ENCODE data around the gene RPS15. TPM values are rescaled to one million over a fixed set of nuclear protein-coding genes. Genes with fewer than 3 reads are reported as not detected.

The RPS15 gene
- total RNA-seq, 1 donor from 2014 or later = 1,450 TPM

DNA sequence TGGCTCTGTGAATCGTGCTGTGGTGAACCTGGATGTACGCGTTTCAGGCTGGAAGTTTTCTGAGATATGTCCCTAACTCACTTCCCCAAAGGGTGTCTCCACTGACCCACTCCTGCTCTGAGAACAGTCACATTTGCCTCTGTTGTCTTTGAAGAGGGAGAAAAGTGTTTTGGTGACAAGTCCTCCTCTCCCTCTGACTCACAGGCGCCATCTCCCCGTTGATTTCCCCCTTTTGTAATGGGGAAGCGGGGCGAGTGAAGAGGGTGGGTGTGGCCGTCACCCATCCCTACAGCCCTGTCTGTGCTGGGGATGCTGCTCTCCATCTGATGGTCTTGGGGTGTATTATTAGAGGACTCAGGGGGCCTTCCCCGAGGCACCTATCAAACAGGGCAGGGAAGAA is 21.3 kb downstream of the RPS15 start:
- Mint-ChIP-seq H3K27ac (no peak overlapping the region), H3K4me1 (ENCODE audit: low read depth) (peaks cover 4% of the 10 kb centered on the region), H3K4me3 (ENCODE audit: low read depth) (no peak overlapping the region), H3K9me3 (no peaks in the 10 kb centered on the region), H3K36me3 (ENCODE audit: low read depth) (no peaks in the 10 kb centered on the region), H3K27me3 (ENCODE audit: low read depth) (peaks cover 20% of the 10 kb centered on the region)
- intact Hi-C loops (cut with micrococcal nuclease) = no loop called here
- DNase-seq (ENCODE audit: low spot score) = no peak

DNA sequence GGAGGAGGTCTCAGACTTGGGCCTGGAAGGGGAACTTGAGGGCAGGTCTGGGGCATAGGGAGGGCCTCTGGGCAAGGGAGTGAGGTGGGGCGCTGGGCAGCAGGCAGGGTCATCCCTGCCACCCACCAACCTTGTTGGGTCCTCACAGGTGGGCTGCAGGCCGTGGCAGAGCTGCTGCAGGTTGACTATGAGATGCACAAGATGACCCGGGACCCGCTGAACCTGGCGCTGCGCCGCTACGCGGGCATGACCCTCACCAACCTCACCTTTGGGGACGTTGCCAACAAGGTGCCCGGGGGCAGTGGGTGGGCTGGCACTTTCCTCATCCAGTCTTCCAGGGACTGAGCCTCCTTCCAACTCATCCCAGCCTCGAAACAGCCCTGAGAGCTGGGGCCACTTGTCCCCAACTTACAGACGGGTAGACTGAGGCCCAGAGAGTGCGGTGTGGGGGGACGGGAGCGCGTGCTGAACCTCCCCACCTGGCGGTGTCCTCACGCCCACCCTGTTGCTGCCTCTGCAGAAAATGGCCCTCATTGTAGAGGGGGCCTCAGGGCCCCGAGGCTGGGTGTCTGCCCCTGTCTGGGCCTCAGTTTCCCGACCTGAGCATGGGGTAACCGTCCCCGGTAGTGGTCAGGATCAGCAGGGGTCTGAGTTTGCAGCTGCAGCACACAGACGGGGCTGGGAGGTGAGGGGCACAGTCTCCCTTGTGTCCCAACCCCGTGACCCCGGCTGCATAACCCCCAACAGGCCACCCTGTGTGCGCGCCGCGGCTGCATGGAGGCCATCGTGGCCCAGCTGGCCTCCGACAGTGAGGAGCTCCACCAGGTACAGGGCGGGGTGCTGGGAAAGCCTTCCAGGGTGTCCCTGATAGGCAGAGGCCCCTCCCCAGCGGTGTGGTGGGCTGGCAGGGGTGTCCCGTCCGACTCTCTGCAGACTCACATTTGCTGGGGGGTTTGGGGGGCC is 22.1 kb downstream of the RPS15 start:
- H3K27ac Mint-ChIP-seq = no peak overlapping the region
- peaks cover 17% of the 10 kb centered on the region for H3K27me3 Mint-ChIP-seq (ENCODE audit: low read depth)
- H3K4me1 Mint-ChIP-seq (ENCODE audit: low read depth) = peaks cover 4% of the 10 kb centered on the region
- no peak for DNase-seq (ENCODE audit: low spot score)
- H3K36me3 Mint-ChIP-seq (ENCODE audit: low read depth) = no peaks in the 10 kb centered on the region
- intact Hi-C loops (cut with micrococcal nuclease) = no loop called here
- H3K9me3 Mint-ChIP-seq = no peaks in the 10 kb centered on the region
- H3K4me3 Mint-ChIP-seq (ENCODE audit: low read depth) = no peak overlapping the region

DNA sequence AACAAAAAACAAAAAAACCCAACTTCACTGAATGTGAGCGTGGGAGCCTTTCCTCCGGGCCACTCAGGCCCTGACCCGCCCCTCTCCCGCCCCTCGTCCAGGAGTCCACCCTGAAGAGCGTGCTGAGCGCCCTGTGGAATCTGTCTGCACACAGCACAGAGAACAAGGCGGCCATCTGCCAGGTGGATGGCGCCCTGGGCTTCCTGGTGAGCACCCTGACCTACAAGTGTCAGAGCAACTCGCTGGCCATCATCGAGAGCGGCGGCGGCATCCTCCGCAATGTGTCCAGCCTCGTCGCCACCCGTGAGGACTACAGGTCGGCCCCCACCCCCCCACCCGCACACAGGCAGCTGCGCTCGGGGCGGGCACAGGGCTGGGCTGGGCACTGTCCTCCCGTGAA is 23.7 kb downstream of the RPS15 start:
- peaks cover 12% of the 10 kb centered on the region for H3K27me3 Mint-ChIP-seq (ENCODE audit: low read depth)
- H3K36me3 Mint-ChIP-seq (ENCODE audit: low read depth) = no peaks in the 10 kb centered on the region
- intact Hi-C loops (cut with micrococcal nuclease) = no loop called here
- no peak overlapping the region for H3K27ac Mint-ChIP-seq
- H3K4me1 Mint-ChIP-seq (ENCODE audit: low read depth) = no peaks in the 10 kb centered on the region
- no peak for DNase-seq (ENCODE audit: low spot score)
- no peak overlapping the region for H3K4me3 Mint-ChIP-seq (ENCODE audit: low read depth)
- no peaks in the 10 kb centered on the region for H3K9me3 Mint-ChIP-seq

DNA sequence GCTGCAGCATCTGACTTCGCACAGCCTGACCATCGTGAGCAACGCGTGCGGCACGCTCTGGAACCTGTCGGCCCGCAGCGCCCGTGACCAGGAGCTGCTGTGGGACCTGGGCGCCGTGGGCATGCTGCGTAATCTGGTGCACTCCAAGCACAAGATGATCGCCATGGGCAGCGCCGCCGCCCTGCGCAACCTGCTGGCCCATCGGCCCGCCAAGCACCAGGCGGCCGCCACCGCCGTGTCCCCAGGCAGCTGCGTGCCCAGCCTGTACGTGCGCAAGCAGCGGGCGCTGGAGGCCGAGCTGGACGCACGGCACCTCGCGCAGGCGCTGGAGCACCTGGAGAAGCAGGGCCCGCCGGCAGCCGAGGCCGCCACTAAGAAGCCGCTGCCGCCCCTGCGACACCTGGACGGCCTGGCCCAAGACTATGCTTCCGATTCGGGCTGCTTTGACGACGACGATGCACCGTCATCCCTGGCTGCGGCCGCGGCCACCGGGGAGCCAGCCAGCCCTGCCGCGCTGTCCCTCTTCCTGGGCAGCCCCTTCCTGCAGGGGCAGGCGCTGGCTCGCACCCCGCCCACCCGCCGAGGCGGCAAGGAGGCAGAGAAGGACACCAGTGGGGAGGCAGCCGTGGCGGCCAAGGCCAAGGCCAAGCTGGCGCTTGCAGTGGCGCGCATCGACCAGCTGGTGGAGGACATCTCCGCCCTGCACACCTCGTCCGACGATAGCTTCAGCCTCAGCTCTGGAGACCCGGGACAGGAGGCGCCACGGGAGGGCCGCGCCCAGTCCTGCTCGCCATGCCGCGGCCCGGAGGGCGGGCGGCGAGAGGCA is 27.2 kb downstream of the RPS15 start:
- DNase-seq (ENCODE audit: low spot score) = no peak
- H3K36me3 Mint-ChIP-seq (ENCODE audit: low read depth) = no peaks in the 10 kb centered on the region

DNA sequence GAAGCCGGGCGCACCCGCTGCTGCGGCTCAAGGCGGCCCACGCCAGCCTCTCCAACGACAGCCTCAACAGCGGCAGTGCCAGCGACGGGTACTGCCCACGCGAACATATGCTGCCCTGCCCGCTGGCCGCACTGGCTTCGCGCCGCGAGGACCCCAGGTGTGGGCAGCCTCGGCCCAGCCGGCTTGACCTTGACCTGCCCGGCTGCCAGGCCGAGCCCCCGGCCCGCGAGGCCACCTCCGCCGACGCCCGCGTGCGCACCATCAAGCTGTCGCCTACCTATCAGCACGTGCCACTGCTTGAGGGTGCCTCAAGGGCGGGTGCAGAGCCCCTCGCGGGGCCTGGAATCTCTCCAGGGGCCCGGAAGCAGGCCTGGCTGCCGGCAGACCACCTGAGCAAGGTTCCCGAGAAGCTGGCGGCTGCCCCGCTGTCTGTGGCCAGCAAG is 27.8 kb downstream of the RPS15 start:
- intact Hi-C loops (cut with micrococcal nuclease) = loop anchor here (5.0 kb wide), 1 partner anchor 296 kb away; no protein-coding TSS in a partner anchor
- H3K27me3 Mint-ChIP-seq (ENCODE audit: low read depth) = peaks cover 3% of the 10 kb centered on the region

More for the DNA sequence above, 27.2 kb downstream of the RPS15 start:
- Mint-ChIP-seq H3K4me1 (ENCODE audit: low read depth) (peaks cover 1% of the 10 kb centered on the region), H3K27ac (no peak overlapping the region), H3K4me3 (ENCODE audit: low read depth) (no peak overlapping the region), H3K9me3 (no peaks in the 10 kb centered on the region), H3K27me3 (ENCODE audit: low read depth) (peaks cover 3% of the 10 kb centered on the region)
- intact Hi-C loops (cut with micrococcal nuclease) = loop anchor here (5.0 kb wide), 1 partner anchor 297 kb away; no protein-coding TSS in a partner anchor

DNA sequence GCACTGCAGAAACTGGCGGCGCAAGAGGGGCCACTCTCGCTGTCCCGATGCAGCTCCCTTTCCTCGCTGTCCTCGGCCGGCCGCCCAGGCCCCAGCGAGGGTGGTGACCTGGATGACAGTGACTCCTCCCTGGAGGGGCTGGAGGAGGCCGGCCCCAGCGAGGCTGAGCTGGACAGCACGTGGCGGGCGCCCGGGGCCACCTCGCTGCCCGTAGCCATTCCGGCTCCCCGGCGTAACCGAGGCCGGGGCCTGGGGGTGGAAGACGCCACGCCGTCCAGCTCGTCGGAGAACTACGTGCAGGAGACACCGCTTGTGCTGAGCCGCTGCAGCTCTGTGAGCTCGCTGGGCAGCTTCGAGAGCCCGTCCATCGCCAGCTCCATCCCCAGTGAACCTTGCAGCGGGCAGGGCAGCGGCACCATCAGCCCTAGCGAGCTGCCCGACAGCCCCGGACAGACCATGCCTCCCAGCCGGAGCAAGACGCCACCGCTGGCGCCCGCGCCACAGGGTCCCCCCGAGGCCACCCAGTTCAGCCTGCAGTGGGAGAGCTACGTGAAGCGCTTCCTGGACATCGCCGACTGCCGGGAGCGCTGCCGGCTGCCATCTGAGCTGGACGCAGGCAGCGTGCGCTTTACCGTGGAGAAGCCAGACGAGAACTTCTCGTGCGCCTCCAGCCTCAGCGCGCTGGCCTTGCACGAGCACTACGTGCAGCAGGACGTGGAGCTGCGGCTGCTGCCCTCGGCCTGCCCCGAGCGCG is 28.4 kb downstream of the RPS15 start:
- H3K4me3 Mint-ChIP-seq (ENCODE audit: low read depth) = no peak overlapping the region
- no peak overlapping the region for H3K27ac Mint-ChIP-seq
- peaks cover 3% of the 10 kb centered on the region for H3K4me1 Mint-ChIP-seq (ENCODE audit: low read depth)
- DNase-seq (ENCODE audit: low spot score) = no peak
- peaks cover 5% of the 10 kb centered on the region for H3K27me3 Mint-ChIP-seq (ENCODE audit: low read depth)
- intact Hi-C loops (cut with micrococcal nuclease) = loop anchor here (5.0 kb wide), 1 partner anchor 296 kb away; no protein-coding TSS in a partner anchor
- no peaks in the 10 kb centered on the region for H3K36me3 Mint-ChIP-seq (ENCODE audit: low read depth)
- no peaks in the 10 kb centered on the region for H3K9me3 Mint-ChIP-seq

More for the DNA sequence above, 27.8 kb downstream of the RPS15 start:
- Mint-ChIP-seq H3K4me3 (ENCODE audit: low read depth) (no peak overlapping the region), H3K4me1 (ENCODE audit: low read depth) (peaks cover 1% of the 10 kb centered on the region), H3K9me3 (no peaks in the 10 kb centered on the region), H3K36me3 (ENCODE audit: low read depth) (no peaks in the 10 kb centered on the region), H3K27ac (no peak overlapping the region)
- DNase-seq (ENCODE audit: low spot score) = no peak

DNA sequence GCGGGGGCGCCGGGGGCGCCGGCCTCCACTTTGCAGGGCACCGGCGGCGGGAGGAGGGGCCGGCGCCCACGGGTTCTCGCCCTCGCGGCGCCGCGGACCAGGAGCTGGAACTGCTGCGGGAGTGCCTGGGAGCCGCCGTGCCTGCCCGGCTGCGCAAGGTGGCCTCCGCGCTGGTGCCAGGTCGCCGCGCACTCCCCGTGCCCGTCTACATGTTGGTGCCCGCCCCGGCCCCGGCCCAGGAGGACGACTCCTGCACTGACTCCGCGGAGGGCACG is 29.0 kb downstream of the RPS15 start:
- no peak overlapping the region for H3K4me3 Mint-ChIP-seq (ENCODE audit: low read depth)
- H3K4me1 Mint-ChIP-seq (ENCODE audit: low read depth) = peaks cover 3% of the 10 kb centered on the region
- DNase-seq (ENCODE audit: low spot score) = no peak
- no peaks in the 10 kb centered on the region for H3K36me3 Mint-ChIP-seq (ENCODE audit: low read depth)
- no peaks in the 10 kb centered on the region for H3K9me3 Mint-ChIP-seq
- peaks cover 9% of the 10 kb centered on the region for H3K27me3 Mint-ChIP-seq (ENCODE audit: low read depth)
- intact Hi-C loops (cut with micrococcal nuclease) = loop anchor here (5.0 kb wide), 1 partner anchor 295 kb away; no protein-coding TSS in a partner anchor
- H3K27ac Mint-ChIP-seq = no peak overlapping the region

DNA sequence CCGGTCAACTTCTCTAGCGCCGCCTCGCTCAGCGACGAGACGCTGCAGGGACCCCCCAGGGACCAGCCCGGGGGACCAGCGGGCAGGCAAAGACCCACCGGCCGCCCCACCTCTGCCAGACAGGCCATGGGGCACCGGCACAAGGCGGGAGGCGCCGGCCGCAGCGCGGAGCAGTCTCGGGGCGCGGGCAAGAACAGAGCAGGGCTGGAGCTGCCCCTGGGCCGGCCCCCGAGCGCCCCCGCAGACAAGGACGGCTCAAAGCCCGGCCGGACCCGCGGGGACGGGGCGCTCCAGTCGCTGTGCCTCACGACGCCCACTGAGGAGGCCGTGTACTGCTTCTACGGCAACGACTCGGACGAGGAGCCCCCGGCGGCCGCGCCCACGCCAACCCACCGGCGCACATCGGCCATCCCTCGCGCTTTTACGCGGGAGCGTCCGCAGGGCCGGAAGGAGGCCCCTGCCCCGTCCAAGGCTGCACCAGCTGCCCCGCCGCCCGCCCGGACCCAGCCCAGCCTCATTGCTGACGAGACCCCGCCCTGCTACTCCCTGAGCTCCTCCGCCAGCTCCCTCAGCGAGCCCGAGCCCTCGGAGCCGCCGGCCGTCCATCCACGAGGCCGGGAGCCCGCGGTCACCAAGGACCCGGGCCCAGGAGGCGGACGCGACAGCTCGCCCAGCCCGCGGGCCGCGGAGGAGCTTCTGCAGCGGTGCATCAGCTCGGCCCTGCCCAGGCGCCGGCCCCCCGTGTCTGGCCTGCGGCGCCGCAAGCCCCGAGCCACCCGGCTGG is 29.5 kb downstream of the RPS15 start:
- intact Hi-C loops (cut with micrococcal nuclease) = loop anchor here (5.0 kb wide), 1 partner anchor 295 kb away; no protein-coding TSS in a partner anchor
- Mint-ChIP-seq H3K27ac (no peak overlapping the region), H3K27me3 (ENCODE audit: low read depth) (peaks cover 9% of the 10 kb centered on the region), H3K4me1 (ENCODE audit: low read depth) (peaks cover 3% of the 10 kb centered on the region), H3K4me3 (ENCODE audit: low read depth) (no peak overlapping the region), H3K36me3 (ENCODE audit: low read depth) (no peaks in the 10 kb centered on the region), H3K9me3 (no peaks in the 10 kb centered on the region)
- DNase-seq (ENCODE audit: low spot score) = no peak

DNA sequence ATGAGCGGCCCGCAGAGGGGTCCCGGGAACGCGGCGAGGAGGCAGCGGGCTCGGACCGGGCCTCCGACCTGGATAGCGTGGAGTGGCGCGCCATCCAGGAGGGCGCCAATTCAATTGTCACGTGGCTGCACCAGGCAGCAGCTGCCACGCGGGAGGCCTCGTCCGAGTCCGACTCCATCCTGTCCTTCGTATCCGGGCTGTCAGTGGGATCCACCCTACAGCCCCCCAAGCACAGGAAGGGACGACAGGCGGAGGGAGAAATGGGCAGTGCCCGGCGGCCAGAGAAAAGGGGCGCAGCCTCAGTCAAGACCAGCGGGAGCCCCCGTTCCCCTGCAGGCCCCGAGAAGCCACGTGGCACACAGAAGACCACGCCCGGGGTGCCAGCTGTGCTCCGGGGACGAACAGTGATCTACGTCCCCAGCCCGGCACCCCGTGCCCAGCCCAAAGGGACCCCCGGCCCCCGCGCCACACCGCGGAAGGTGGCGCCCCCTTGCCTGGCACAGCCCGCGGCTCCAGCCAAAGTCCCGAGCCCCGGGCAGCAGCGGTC is 30.2 kb downstream of the RPS15 start:
- no peaks in the 10 kb centered on the region for H3K36me3 Mint-ChIP-seq (ENCODE audit: low read depth)
- peaks cover 12% of the 10 kb centered on the region for H3K27me3 Mint-ChIP-seq (ENCODE audit: low read depth)
- intact Hi-C loops (cut with micrococcal nuclease) = loop anchor here (5.0 kb wide), 1 partner anchor 294 kb away; no protein-coding TSS in a partner anchor
- H3K27ac Mint-ChIP-seq = no peak overlapping the region
- peak overlapping the region; percentile 13 for H3K4me3 Mint-ChIP-seq (ENCODE audit: low read depth)
- H3K9me3 Mint-ChIP-seq = no peaks in the 10 kb centered on the region
- peaks cover 3% of the 10 kb centered on the region for H3K4me1 Mint-ChIP-seq (ENCODE audit: low read depth)
- DNase-seq (ENCODE audit: low spot score) = no peak

DNA sequence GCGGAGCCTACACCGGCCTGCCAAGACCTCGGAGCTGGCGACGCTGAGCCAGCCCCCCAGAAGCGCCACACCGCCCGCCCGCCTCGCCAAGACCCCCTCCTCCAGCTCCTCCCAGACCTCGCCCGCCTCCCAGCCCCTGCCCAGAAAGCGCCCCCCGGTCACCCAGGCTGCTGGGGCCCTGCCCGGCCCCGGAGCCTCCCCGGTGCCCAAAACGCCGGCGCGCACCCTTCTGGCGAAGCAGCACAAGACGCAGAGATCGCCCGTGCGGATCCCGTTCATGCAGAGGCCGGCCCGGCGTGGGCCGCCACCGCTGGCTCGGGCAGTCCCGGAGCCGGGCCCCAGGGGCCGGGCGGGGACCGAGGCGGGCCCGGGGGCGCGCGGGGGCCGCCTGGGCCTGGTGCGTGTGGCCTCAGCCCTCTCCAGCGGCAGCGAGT is 30.6 kb downstream of the RPS15 start:
- Mint-ChIP-seq H3K4me3 (ENCODE audit: low read depth) (peak overlapping the region; percentile 5), H3K27me3 (ENCODE audit: low read depth) (peaks cover 12% of the 10 kb centered on the region), H3K36me3 (ENCODE audit: low read depth) (no peaks in the 10 kb centered on the region), H3K27ac (no peak overlapping the region), H3K4me1 (ENCODE audit: low read depth) (peaks cover 3% of the 10 kb centered on the region), H3K9me3 (no peaks in the 10 kb centered on the region)
- intact Hi-C loops (cut with micrococcal nuclease) = loop anchor here (5.0 kb wide), 1 partner anchor 293 kb away; no protein-coding TSS in a partner anchor
- DNase-seq (ENCODE audit: low spot score) = no peak

DNA sequence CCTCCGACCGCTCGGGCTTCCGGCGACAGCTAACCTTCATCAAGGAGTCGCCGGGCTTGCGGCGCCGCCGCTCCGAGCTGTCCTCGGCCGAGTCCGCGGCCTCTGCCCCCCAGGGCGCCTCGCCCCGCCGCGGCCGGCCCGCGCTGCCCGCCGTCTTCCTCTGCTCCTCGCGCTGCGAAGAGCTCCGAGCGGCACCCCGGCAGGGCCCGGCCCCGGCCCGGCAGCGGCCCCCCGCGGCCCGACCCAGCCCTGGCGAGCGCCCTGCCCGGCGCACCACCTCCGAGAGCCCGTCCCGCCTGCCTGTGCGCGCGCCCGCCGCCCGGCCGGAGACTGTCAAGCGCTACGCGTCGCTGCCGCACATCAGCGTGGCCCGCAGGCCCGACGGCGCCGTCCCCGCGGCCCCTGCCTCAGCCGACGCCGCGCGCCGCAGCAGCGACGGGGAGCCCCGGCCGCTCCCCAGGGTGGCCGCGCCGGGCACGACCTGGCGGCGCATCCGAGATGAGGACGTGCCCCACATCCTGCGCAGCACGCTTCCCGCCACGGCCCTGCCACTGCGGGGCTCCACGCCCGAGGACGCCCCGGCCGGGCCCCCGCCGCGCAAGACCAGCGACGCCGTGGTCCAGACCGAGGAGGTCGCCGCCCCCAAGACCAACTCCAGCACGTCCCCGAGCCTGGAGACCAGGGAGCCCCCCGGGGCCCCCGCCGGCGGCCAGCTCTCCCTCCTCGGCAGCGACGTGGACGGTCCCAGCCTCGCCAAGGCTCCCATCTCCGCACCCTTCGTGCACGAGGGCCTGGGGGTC is 31.3 kb downstream of the RPS15 start:
- no peaks in the 10 kb centered on the region for H3K9me3 Mint-ChIP-seq
- DNase-seq (ENCODE audit: low spot score) = no peak
- peaks cover 3% of the 10 kb centered on the region for H3K4me1 Mint-ChIP-seq (ENCODE audit: low read depth)
- H3K27ac Mint-ChIP-seq = no peak overlapping the region
- intact Hi-C loops (cut with micrococcal nuclease) = loop anchor here (5.0 kb wide), 2 partner anchors 43 to 293 kb away; partner anchors contain the start of gene ADAMTSL5
- no peak overlapping the region for H3K4me3 Mint-ChIP-seq (ENCODE audit: low read depth)
- H3K27me3 Mint-ChIP-seq (ENCODE audit: low read depth) = peaks cover 12% of the 10 kb centered on the region
- peaks cover under 1% of the 10 kb centered on the region for H3K36me3 Mint-ChIP-seq (ENCODE audit: low read depth)

All from activated T-helper 2 cell treated with anti-CD3 and anti-CD28 coated beads, Interferon-gamma antibody, Interleukin-2, Interleukin-4, amounts not matched to agents 10 μg/mL and 5 μg/mL and 100 μg/mL, durations not matched to agents 14 hours and 24 hours and 36 hours (primary cell).